Tibial nerve (tissue), 4 donors: Measurements from ENCODE around the gene RMND5A. TPM values are rescaled to one million over a fixed set of nuclear protein-coding genes. Genes with fewer than 3 reads are reported as not detected.

Source experiments
- DNase-seq, 2 donors: peaks; one replicate each; pipeline ENCODE4 v3.0.0-alpha.2; 2019; ENCODE audit warnings: low spot score in 2 of 2
- H3K27ac ChIP-seq, 4 donors: fragments of 200-600 bp; sonication (generic) in 3 of 4; one replicate each; pipeline ENCODE4 v1.5.1; 2017 to 2019; ENCODE audit warnings: mild to moderate bottlenecking in 1 of 4
- H3K27me3 ChIP-seq, 2 donors: fragments of 200-600 bp; sonication (generic) in 1 of 2; one replicate each; pipeline versions ENCODE4 v1.5.1 to v1.6.0; 2017 to 2019
- H3K36me3 ChIP-seq, 3 donors: fragments of 200-600 bp; sonication (generic); one replicate each; pipeline ENCODE4 v1.5.1; 2018 to 2019
- H3K4me1 ChIP-seq, 4 donors: fragments of 200-600 bp; sonication (generic) in 3 of 4; one replicate each; pipeline ENCODE4 v1.5.1; 2017 to 2019
- H3K4me3 ChIP-seq, 4 donors: fragments of 200-600 bp; sonication (generic) in 3 of 4; one replicate each; pipeline ENCODE4 v1.5.1; 2017 to 2019; ENCODE audit warnings: mild to moderate bottlenecking in 1 of 4, moderate library complexity in 1 of 4
- H3K9me3 ChIP-seq, 4 donors: fragments of 200-600 bp; sonication (generic) in 3 of 4; one replicate each; pipeline ENCODE4 v1.5.1; 2017 to 2019
- CTCF ChIP-seq, 5 experiments: fragments of 200-600 bp in 3 of 5; fragments of 450-650 bp in 2 of 5; sonication (generic) in 3 of 5; IDR thresholded peaks; one replicate each; pipeline ENCODE4 v1.5.1; 2016 to 2019; ENCODE audit warnings: antibody characterized with exemption in 5 of 5, mild to moderate bottlenecking in 3 of 5, moderate library complexity in 2 of 5
- EP300 ChIP-seq, 2 donors: sonication (generic); formaldehyde crosslinking; IDR thresholded peaks; one replicate each; pipeline ENCODE4 v1.6.1; 2017; ENCODE audit warnings: antibody characterized with exemption in 2 of 2, mild to moderate bottlenecking in 1 of 2
- POLR2A ChIP-seq, 2 donors: fragments of 450-650 bp; IDR thresholded peaks; one replicate each; pipeline ENCODE4 v1.6.1; 2017; ENCODE audit warnings: antibody characterized with exemption in 2 of 2, mild to moderate bottlenecking in 2 of 2, moderate library complexity in 2 of 2
- WGBS, 2 donors: methylation state at CpG; one replicate each; pipeline ENCODE4 v1.1.5; 2018; 5-methylcytosine and 5-hydroxymethylcytosine counted together
- total RNA-seq, 4 donors: library from RNA; depleted of rRNA; stranded (reverse); fragments of >200 nt; gene quantifications; one replicate each; pipeline ENCODE4 v1.1.0, GENCODE V29; 2016

RMND5A gene
- total RNA-seq, 4 donors from 2014 or later, result 40.5 to 59.9 (median 48.5) TPM

GRCh38 chr2:86806059-86806857 lies 86.2 kb downstream of the RMND5A start:
- H3K4me1 ChIP-seq, result peaks cover 0 to 32% (median 11%) of the 10 kb centered on the region in 4 donors
- TF ChIP-seq CTCF (IDR thresholded peaks at IDR 0.05), result no peak
- no peak for TF ChIP-seq EP300 (IDR thresholded peaks at IDR 0.05)
- TF ChIP-seq POLR2A (IDR thresholded peaks at IDR 0.05), result no peak
- H3K36me3 ChIP-seq, result no peaks in the 10 kb centered on the region
- H3K9me3 ChIP-seq, result no peaks in the 10 kb centered on the region
- H3K4me3 ChIP-seq, result no peak overlapping the region
- no peak for DNase-seq
- 82 to 83% methylated on average over 21 of the region's 21 CpGs for WGBS, 2 donors
- peaks cover 0 to 26% of the 10 kb centered on the region in 2 donors for H3K27me3 ChIP-seq
- no peak overlapping the region for H3K27ac ChIP-seq

DNA sequence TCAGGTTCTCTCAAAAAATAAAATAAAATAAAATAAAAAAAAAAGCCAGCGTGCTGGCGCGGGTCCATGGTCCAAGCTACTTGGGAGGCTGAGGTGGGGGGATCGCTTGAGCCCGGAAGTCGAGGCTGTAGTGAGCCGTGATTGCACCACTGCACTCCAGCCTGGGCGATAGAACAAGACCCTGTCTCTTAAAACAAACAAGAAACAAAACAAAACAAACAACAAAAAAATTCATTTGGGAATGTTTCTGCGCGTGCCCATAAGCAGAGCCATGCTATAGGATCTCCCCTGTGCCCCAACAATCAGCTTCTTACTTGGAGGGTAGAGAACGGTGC lies 87.0 kb downstream of the RMND5A start:
- Histone ChIP-seq H3K4me1 (peaks cover 0 to 32% (median 11%) of the 10 kb centered on the region in 4 donors), H3K4me3 (peak overlapping the region; percentile 27 to 56 (median 40)), H3K9me3 (no peaks in the 10 kb centered on the region), H3K27ac (no peak overlapping the region), H3K36me3 (no peaks in the 10 kb centered on the region), H3K27me3 (peaks cover 0 to 34% of the 10 kb centered on the region in 2 donors)
- no peak for DNase-seq
- WGBS, 2 donors, result 34 to 49% methylated on average over 11 of the region's 11 CpGs
- TF ChIP-seq CTCF (IDR thresholded peaks at IDR 0.05) (no peak), POLR2A (IDR thresholded peaks at IDR 0.05) (no peak), EP300 (IDR thresholded peaks at IDR 0.05) (no peak)

DNA sequence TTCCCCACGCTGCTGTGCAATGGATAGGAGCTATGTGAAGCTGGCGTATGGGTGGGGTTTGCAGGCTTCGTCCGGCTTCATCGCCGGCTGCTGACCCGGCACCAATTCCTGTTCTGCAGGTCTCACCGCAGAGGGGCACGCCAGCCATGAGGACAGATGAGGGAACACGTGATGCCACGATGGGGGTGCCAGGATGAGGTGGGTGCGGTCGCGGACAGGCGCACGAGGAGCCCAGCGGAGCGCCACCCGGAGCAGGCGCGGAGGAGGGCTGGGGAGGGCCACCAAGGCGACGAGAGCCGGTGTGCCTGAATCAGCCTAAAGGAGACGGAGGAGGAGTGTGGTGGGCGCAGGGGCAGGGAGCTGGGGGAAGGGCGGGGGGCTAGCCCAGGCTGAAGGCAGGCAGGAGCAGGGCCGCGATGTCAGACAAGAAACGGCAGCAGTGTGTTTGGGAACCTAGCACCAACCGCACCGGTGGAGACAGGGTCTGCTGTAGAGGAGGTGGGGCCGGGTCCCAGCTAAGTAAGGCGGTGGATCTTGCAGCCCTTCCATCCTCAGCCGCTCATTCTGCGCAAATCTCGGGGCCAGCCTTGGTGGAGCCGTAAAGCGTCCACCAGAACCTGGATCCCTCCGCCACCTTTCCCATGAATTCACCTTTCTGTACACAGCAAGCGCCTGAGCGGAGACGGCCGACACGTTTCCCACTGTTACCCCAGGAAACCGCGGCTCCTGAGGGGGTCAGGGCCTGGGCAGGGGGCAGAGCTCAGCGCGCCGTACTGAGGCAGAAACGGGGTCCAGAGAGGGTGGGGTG lies 87.6 kb downstream of the RMND5A start:
- peaks cover 0 to 38% of the 10 kb centered on the region in 2 donors for H3K27me3 ChIP-seq
- 1% methylated on average over 32 to 51 of the region's 51 CpGs for WGBS, 2 donors
- H3K36me3 ChIP-seq, result no peaks in the 10 kb centered on the region
- peak overlapping the region; percentile 27 to 56 (median 40) for H3K4me3 ChIP-seq
- no peaks in the 10 kb centered on the region for H3K9me3 ChIP-seq
- peak in 1 of 2 donors; percentile 20 for DNase-seq
- TF ChIP-seq POLR2A (IDR thresholded peaks at IDR 0.05) (no peak), CTCF (IDR thresholded peaks at IDR 0.05) (no peak), EP300 (IDR thresholded peaks at IDR 0.05) (no peak)
- peaks cover 0 to 32% (median 11%) of the 10 kb centered on the region in 4 donors for H3K4me1 ChIP-seq
- peak overlapping the region in 2 of 4 donors; percentile 10 to 35 for H3K27ac ChIP-seq

- WGBS, 2 donors, result 17 to 19% methylated on average over 33 to 36 of the region's 36 CpGs
- TF ChIP-seq EP300 (IDR thresholded peaks at IDR 0.05), result peak in 1 of 2 donors; percentile 12
- no peak for TF ChIP-seq POLR2A (IDR thresholded peaks at IDR 0.05)
- TF ChIP-seq CTCF (IDR thresholded peaks at IDR 0.05), result peak; percentile 85 to 94 (median 85)
- H3K36me3 ChIP-seq, result no peaks in the 10 kb centered on the region
- peaks cover 0 to 32% (median 11%) of the 10 kb centered on the region in 4 donors for H3K4me1 ChIP-seq
- H3K4me3 ChIP-seq, result peak overlapping the region; percentile 27 to 56 (median 40)
- peaks cover 0 to 47% of the 10 kb centered on the region in 2 donors for H3K27me3 ChIP-seq
- peak; percentile 76 to 87 for DNase-seq
- peak overlapping the region in 1 of 4 donors; percentile 10 for H3K27ac ChIP-seq
- no peaks in the 10 kb centered on the region for H3K9me3 ChIP-seq
Measured at GRCh38 chr2:86808315-86809161, 88.4 kb downstream of the RMND5A start.
